IPS-20b (cell line): ENCODE measurements around the gene TNS3.

Experiments
- H3K27ac ChIP-seq: one replicate; pipeline ENCODE4 v1.5.1; 2013; ENCODE audit warnings: low read length
- H3K27me3 ChIP-seq: 2 replicates; pipeline ENCODE4 v1.6.1; 2013; ENCODE audit warnings: mild to moderate bottlenecking, low read length, inconsistent platforms; ENCODE audit not compliant: insufficient read depth
- H3K36me3 ChIP-seq: 2 replicates; pipeline ENCODE4 v1.6.1; 2013; ENCODE audit warnings: low read depth, mild to moderate bottlenecking, inconsistent platforms, low read length, moderate library complexity; ENCODE audit not compliant: insufficient read depth
- H3K4me1 ChIP-seq: 2 replicates; pipeline ENCODE4 v1.6.1; 2013; ENCODE audit warnings: mild to moderate bottlenecking, control low read depth, inconsistent platforms, low read length, moderate library complexity; ENCODE audit not compliant: insufficient read depth
- H3K4me3 ChIP-seq: 2 replicates; pipeline ENCODE4 v1.5.1; 2013; ENCODE audit warnings: mild to moderate bottlenecking, low read length, inconsistent platforms
- H3K9ac ChIP-seq: 2 replicates; pipeline ENCODE4 v1.6.1; 2013; ENCODE audit warnings: low read depth, mild to moderate bottlenecking, inconsistent platforms, low read length, moderate library complexity
- H3K9me3 ChIP-seq: 2 replicates; pipeline ENCODE4 v1.6.1; 2013; ENCODE audit warnings: mild to moderate bottlenecking, low read depth, low read length, inconsistent platforms; ENCODE audit not compliant: insufficient read depth

The TNS3 gene

DNA sequence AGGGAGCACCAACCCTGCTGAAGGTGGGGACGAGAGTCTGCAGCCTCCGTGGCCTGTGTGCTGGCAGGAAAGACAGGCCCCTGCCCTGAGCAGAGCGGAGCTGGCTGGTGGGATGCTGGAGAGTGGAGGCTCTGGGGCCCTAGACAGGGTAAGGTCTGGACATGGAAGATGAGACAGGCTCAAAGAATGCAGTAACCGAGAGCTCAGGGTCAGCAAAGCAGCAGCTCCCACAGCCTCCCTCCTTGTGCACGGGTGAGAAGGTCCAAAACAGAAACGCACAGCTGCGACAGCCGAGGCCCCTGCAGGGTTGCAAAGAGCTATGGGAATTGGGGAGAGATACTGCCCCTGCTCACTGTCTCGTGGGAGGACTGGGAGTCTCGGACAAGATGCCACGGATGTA lies 80.5 kb downstream of the TNS3 start:
- Histone ChIP-seq H3K9me3 (no peaks in the 10 kb centered on the region), H3K4me1 (no peaks in the 10 kb centered on the region; the same call in 1 of the 2 replicates), H3K27me3 (no peaks in the 10 kb centered on the region), H3K36me3 (no peaks in the 10 kb centered on the region), H3K27ac (no peak overlapping the region), H3K4me3 (no peak overlapping the region), H3K9ac (no peak overlapping the region)

DNA sequence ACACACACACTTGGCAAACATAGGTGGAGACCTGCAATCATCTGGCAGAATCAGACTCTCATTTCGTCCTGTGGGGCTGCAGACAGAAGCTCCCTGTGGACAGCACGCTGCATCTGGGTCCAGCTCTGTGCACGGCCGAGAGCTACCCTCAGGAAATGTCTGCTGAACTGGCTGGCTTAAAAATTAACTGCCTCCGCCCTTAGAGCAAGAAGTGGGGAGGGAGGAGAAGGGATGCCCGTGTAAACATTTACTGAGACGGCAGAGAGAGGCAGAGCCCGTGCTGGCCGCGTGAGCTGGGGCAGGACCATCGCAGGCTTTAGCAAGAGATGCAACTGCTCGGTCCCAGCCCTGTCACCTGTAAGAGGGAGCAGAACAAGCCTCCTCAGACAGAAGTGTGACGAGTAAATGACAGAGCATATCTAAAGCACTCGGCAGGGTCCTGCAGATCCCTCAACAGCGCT lies 81.8 kb downstream of the TNS3 start:
- Histone ChIP-seq H3K27me3 (no peaks in the 10 kb centered on the region), H3K4me3 (no peak overlapping the region), H3K9me3 (no peaks in the 10 kb centered on the region), H3K4me1 (peaks cover 1% of the 10 kb centered on the region; the same call in 1 of the 2 replicates), H3K36me3 (no peaks in the 10 kb centered on the region), H3K9ac (no peak overlapping the region), H3K27ac (no peak overlapping the region)

DNA sequence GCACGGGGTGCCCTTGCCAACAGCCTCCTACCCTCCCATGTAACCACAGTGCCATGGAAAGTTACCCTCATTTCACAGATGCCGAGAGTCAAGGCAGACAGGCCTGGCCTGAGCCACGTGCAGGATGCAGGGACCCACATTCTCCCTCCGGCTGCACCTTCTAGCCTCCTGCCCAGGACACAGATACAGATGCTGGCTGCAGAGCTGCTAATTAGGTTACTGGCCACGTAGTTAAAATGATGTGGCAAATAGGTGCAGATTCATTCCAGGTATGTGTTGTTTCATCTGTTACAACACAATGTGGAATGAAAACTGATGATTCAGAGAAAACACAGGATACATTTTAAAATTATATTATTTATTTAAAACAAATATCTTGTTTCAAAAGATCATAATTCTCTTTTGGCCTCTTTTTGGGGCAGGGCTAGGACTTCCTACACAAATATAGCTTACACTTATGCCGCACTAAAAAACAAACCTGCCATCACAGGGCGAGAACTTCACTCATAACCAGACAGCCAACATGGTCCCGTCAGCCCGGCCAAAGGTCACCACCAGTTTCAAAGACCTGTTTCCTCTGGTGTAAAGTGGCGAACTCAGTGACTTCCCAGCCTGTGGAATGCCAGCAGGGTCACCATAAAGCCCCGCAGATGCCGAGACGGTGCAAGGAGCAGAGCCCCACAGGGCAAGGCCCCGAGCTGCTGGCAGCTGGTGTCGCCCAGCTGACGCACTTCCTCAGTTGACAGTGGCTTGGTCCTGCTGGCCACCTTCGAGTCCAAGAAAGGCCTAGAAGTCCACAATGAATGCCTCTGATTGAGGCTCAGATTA lies 83.5 kb downstream of the TNS3 start:
- H3K9ac ChIP-seq, result no peak overlapping the region
- H3K9me3 ChIP-seq, result no peaks in the 10 kb centered on the region
- H3K36me3 ChIP-seq, result no peaks in the 10 kb centered on the region
- H3K4me1 ChIP-seq, result peaks cover 10% of the 10 kb centered on the region; the same call in 1 of the 2 replicates
- H3K27ac ChIP-seq, result no peak overlapping the region
- H3K4me3 ChIP-seq, result no peak overlapping the region
- no peaks in the 10 kb centered on the region for H3K27me3 ChIP-seq

DNA sequence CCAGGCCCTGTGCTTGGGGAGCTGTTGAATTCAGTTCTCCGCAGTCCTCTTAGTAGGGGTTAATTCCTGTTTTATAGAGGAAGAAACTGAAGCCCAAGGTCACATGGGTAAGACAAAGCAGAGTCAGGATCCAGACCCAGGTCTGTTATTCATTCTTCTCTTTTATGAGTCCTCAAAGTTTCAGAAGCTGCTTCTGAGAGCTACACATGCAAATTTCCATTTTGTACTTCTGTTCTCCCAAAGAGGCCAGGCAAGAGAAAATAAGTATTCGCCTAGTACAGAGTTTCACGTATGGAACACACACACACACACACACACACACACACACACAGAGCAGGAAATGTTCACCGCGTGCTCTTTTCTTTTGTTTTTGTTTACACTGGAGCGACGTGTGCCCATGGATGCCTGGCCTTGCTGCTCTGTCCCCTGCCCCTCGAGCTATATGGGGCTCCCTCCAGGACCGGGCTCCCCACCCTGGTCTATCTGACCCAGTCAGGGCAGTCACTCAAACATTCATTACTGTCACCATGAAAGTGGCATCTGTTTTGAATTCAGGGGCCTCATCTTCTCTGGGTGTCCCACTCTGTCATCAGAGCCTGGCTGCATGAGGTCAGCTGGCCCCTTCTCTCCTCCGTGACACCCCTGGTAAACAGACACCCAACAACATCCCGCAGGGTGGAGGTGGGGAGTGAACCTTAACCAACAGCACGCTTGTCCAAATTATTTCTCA lies 84.4 kb downstream of the TNS3 start:
- no peak overlapping the region for H3K9ac ChIP-seq
- H3K27me3 ChIP-seq, result no peaks in the 10 kb centered on the region
- peaks cover 14% of the 10 kb centered on the region; the same call in 1 of the 2 replicates for H3K4me1 ChIP-seq
- H3K9me3 ChIP-seq, result no peaks in the 10 kb centered on the region
- H3K4me3 ChIP-seq, result no peak overlapping the region
- no peaks in the 10 kb centered on the region for H3K36me3 ChIP-seq
- H3K27ac ChIP-seq, result no peak overlapping the region

DNA sequence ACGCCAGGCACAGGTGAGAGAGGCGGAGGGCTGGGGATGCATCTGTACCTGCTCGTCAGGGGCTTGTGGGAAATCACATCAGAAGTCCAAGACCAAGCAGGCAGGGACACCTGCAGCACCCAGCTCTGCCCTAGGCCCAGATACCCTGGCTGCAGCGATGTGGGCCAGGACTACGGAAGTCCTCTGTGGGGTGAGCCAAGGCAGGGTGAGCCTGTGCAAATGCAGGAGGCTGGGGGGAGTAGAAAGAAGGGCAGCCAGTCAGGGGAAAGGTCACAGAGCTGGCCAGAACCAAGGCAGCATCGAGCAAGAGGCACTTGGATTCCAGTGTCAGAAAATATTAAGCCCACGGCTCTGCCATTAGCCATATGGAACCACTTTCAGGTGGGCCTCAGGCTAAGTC lies 85.2 kb downstream of the TNS3 start:
- Histone ChIP-seq H3K36me3 (no peaks in the 10 kb centered on the region), H3K9me3 (no peaks in the 10 kb centered on the region), H3K27ac (no peak overlapping the region), H3K4me1 (peaks cover 17% of the 10 kb centered on the region; the same call in 1 of the 2 replicates), H3K27me3 (no peaks in the 10 kb centered on the region), H3K4me3 (no peak overlapping the region), H3K9ac (no peak overlapping the region)

GRCh38 chr7:47496056-47496665 lies 85.8 kb downstream of the TNS3 start:
- no peak overlapping the region for H3K4me3 ChIP-seq
- H3K9ac ChIP-seq, result no peak overlapping the region
- H3K27me3 ChIP-seq, result no peaks in the 10 kb centered on the region
- peaks cover 17% of the 10 kb centered on the region; the same call in 1 of the 2 replicates for H3K4me1 ChIP-seq
- H3K27ac ChIP-seq, result no peak overlapping the region
- H3K36me3 ChIP-seq, result no peaks in the 10 kb centered on the region
- no peaks in the 10 kb centered on the region for H3K9me3 ChIP-seq

DNA sequence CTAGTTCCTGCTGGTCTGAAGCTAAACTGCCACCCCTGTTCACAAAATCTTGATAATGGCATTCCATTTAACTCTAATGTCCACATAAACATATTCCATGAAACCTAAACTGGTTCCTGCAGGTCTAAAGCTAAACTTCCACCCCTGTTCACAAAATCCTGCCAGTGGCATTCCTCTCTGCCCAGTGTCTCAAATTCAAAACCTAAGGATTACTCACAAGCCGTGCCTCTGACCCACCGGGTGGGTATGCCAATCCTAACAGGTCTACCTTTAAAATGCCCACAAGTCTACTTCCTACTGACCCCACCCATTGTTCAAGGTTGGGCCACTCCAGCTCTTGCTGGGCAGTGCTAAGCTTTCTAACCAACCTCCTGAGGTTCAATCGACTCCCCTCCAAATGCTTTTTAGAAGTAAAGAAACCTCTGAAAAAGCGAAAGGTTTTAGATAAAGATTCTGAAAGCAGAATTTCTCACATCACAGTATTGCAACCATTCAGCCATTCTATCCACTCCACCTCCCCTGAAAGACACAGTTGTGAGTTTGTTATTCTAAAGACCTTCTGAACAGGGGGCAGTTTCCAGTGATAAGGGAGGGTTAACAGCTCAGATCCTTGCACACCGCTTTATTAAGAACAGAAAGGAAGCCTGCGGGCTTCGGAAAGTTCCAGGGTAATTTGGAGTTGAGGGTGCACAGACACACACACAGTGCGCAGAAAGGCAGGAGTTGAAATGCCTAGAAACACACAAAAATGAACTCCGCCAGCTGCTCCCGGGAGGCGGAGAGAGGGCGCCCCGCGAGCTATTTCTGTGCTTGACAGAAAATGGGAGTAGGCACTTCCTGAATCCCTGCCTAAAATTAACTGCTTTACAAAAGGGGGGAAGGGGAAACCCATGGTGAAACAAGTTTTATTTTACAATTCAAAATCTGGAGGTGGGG lies 87.7 kb downstream of the TNS3 start:
- no peaks in the 10 kb centered on the region for H3K36me3 ChIP-seq
- no peaks in the 10 kb centered on the region for H3K27me3 ChIP-seq
- peak overlapping the region; percentile 6; the same call in 1 of the 2 replicates for H3K4me3 ChIP-seq
- H3K27ac ChIP-seq, result no peak overlapping the region
- H3K9me3 ChIP-seq, result no peaks in the 10 kb centered on the region
- H3K4me1 ChIP-seq, result peaks cover 19% of the 10 kb centered on the region; the same call in 1 of the 2 replicates
- peak overlapping the region; percentile 3; the same call in 1 of the 2 replicates for H3K9ac ChIP-seq

- Histone ChIP-seq H3K4me3 (no peak overlapping the region), H3K27ac (no peak overlapping the region), H3K36me3 (no peaks in the 10 kb centered on the region), H3K9ac (no peak overlapping the region), H3K27me3 (no peaks in the 10 kb centered on the region), H3K4me1 (peaks cover 27% of the 10 kb centered on the region; the same call in 1 of the 2 replicates), H3K9me3 (no peaks in the 10 kb centered on the region)
Measured at GRCh38 chr7:47492716-47493325, 89.1 kb downstream of the TNS3 start.

- Histone ChIP-seq H3K4me1 (peaks cover 33% of the 10 kb centered on the region; the same call in 1 of the 2 replicates), H3K27me3 (no peaks in the 10 kb centered on the region), H3K4me3 (no peak overlapping the region), H3K9me3 (no peaks in the 10 kb centered on the region), H3K27ac (no peak overlapping the region), H3K9ac (no peak overlapping the region), H3K36me3 (no peaks in the 10 kb centered on the region)
Measured at GRCh38 chr7:47490501-47491265, 91.2 kb downstream of the TNS3 start.

DNA sequence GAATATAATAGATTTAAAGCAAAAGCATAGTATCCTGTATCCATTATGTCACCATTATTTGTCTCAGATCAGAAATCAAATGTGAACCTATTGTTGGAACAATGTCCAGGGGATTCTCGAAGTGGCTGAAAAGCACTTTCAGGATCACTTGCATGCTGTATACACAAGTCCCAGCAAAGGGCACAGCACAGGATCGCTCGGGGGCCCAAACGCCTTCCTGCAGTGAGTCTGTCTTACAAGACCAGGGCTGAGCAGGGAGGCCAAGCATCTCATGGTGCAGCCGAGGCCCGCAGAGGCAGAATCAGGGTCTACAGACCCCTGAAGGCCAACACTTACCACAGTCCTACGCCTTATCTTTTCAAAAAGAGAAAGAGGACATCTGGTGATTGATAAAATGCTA lies 92.3 kb downstream of the TNS3 start:
- Histone ChIP-seq H3K36me3 (no peaks in the 10 kb centered on the region), H3K9me3 (no peaks in the 10 kb centered on the region), H3K27ac (no peak overlapping the region), H3K9ac (no peak overlapping the region), H3K4me3 (no peak overlapping the region), H3K27me3 (peaks cover 6% of the 10 kb centered on the region; the same call in 1 of the 2 replicates), H3K4me1 (peaks cover 30% of the 10 kb centered on the region; the same call in 1 of the 2 replicates)
